ENCODE results near the gene MCC. TPM values are rescaled to one million over a fixed set of nuclear protein-coding genes. Genes with fewer than 3 reads are reported as not detected.

Gene MCC
- total RNA-seq, 1 donor from 2014 or later = 46.1 TPM

- Mint-ChIP-seq H3K36me3 (ENCODE audit: unreplicated experiment) (no peaks in the 10 kb centered on the region), H3K27ac (ENCODE audit: unreplicated experiment) (peak overlapping the region; percentile 59), H3K4me1 (ENCODE audit: low read depth, unreplicated experiment) (peaks cover 42% of the 10 kb centered on the region), H3K9me3 (ENCODE audit: unreplicated experiment) (no peaks in the 10 kb centered on the region), H3K27me3 (ENCODE audit: unreplicated experiment) (peaks cover 2% of the 10 kb centered on the region), H3K4me3 (ENCODE audit: unreplicated experiment) (peak overlapping the region; percentile 69)
- no peak for TF ChIP-seq CTCF (IDR thresholded peaks at IDR 0.05; ENCODE audit: partially characterized antibody, unreplicated experiment)
- no peak for DNase-seq
These were observed 283.6 kb downstream of the MCC start for GRCh38 chr5:113204525-113205161.

- H3K36me3 Mint-ChIP-seq (ENCODE audit: unreplicated experiment) = no peaks in the 10 kb centered on the region
- no peaks in the 10 kb centered on the region for H3K9me3 Mint-ChIP-seq (ENCODE audit: unreplicated experiment)
- H3K4me3 Mint-ChIP-seq (ENCODE audit: unreplicated experiment) = peak overlapping the region; percentile 58
- peaks cover 48% of the 10 kb centered on the region for H3K4me1 Mint-ChIP-seq (ENCODE audit: low read depth, unreplicated experiment)
- H3K27me3 Mint-ChIP-seq (ENCODE audit: unreplicated experiment) = peaks cover 2% of the 10 kb centered on the region
- no peak for DNase-seq
- no peak for TF ChIP-seq CTCF (IDR thresholded peaks at IDR 0.05; ENCODE audit: partially characterized antibody, unreplicated experiment)
- H3K27ac Mint-ChIP-seq (ENCODE audit: unreplicated experiment) = peak overlapping the region; percentile 67
These were observed 284.3 kb downstream of the MCC start for GRCh38 chr5:113203916-113204315.

GRCh38 chr5:113202746-113203716 lies 285.2 kb downstream of the MCC start:
- Mint-ChIP-seq H3K36me3 (ENCODE audit: unreplicated experiment) (no peaks in the 10 kb centered on the region), H3K27me3 (ENCODE audit: unreplicated experiment) (peaks cover 2% of the 10 kb centered on the region), H3K9me3 (ENCODE audit: unreplicated experiment) (no peaks in the 10 kb centered on the region), H3K27ac (ENCODE audit: unreplicated experiment) (peak overlapping the region; percentile 67), H3K4me1 (ENCODE audit: low read depth, unreplicated experiment) (peaks cover 53% of the 10 kb centered on the region), H3K4me3 (ENCODE audit: unreplicated experiment) (peak overlapping the region; percentile 65)
- peak; percentile 84 for DNase-seq
- no peak for TF ChIP-seq CTCF (IDR thresholded peaks at IDR 0.05; ENCODE audit: partially characterized antibody, unreplicated experiment)

GRCh38 chr5:113202287-113202686 lies 286.0 kb downstream of the MCC start:
- TF ChIP-seq CTCF (IDR thresholded peaks at IDR 0.05; ENCODE audit: partially characterized antibody, unreplicated experiment) = no peak
- Mint-ChIP-seq H3K4me3 (ENCODE audit: unreplicated experiment) (peak overlapping the region; percentile 65), H3K9me3 (ENCODE audit: unreplicated experiment) (no peaks in the 10 kb centered on the region), H3K4me1 (ENCODE audit: low read depth, unreplicated experiment) (peaks cover 59% of the 10 kb centered on the region), H3K27me3 (ENCODE audit: unreplicated experiment) (peaks cover 2% of the 10 kb centered on the region), H3K27ac (ENCODE audit: unreplicated experiment) (peak overlapping the region; percentile 53), H3K36me3 (ENCODE audit: unreplicated experiment) (no peaks in the 10 kb centered on the region)
- no peak for DNase-seq
